ENCODE measurements around the gene SORBS2.

DNA sequence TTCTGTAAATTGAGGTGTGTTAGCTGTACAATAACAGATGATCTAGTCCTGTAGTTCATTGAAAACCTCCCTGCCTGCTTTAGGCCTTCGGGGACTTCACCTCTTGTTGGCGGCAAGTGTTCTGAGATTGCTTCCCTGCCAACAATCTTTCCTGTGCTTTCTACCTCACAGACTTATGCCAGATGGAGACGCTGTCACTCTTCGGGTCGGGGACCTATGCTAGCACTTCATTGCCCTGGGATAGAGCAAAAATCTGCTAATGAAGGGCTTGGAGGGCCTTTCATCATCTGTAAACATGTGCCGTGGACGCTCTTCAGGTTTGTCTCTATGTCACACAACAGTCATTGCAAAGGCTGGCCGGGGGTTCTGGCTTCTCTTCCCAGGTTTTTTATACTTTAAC, 272.0 kb downstream of the SORBS2 start:
- TF ChIP-seq POLR2A (IDR thresholded peaks at IDR 0.05) (no peak), CTCF (IDR thresholded peaks at IDR 0.05) (no peak)
